Stimulated activated CD8-positive, alpha-beta memory T cell treated with anti-CD3 and anti-CD28 coated beads, Interleukin-7, amount 100 ng/mL, for 4 hours (primary cell): Measurements from ENCODE around the gene MAGT1.
"Not testable (repeated sequence)": the region's sequence is repeated elsewhere in the genome, so short reads cannot be mapped to it uniquely, and the experiment has no call there.

Experiments used
- DNase-seq, 2 donors: peaks; one replicate each; pipeline ENCODE4 v3.0.0-alpha.2; 2020; ENCODE audit warnings: low read depth in 2 of 2

The MAGT1 gene

DNA sequence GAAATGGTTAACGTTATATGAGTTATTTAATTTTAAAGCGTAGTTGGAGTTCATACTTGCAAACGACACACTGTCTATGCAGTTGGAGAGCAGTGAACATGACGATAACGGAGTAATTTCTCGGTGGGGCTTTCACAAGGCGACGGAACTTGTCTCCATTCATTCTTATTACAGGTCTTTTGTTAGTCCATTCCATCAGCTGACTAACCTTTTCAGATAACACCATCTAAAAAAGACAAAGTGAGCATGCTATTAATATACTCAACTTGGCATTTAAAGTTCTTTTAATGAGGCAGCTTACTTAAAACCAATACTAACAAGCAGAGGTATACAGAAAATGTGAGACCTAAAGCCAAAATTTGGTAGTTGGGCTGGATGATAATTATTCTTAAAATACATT lies 19.9 kb downstream of the MAGT1 start:
- no peak for DNase-seq

DNA sequence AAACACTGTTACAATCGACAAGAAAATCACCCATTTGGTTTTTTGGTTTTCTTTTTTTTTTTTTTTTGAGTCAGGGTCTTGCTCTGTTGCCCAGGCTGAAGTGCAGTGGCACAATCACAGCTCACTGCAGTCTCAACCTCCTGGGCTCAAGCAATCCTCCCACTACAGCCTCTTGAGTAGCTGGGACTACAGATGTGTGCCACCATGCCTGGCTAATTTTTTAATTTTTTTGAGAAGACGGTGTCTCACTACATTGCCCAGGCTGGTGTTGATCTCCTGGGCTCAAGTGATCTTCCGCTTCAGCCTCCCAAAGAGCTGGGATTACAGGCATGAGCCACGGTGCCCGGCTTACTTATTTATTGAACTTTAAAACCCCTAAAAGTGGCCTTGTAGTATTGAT lies 63.7 kb downstream of the MAGT1 start:
- DNase-seq: not testable (repeated sequence)

DNA sequence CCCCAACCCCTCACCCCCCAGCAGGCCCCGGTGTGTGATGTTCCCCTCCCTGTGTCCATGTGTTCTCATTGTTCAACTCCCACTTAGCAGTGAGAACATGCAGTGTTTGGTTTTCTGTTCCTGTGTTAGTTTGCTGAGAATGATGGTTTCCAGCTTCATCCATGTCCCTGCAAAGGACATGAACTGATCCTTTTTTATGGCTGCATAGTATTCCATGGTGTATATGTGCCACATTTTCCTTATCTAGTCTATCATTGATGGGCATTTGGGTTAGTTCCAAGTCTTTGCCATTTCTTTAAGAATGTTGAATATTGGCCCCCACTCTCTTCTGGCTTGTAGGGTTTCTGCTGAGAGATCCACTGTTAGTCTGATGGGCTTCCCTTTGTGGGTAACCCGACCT lies 73.2 kb downstream of the MAGT1 start:
- not testable (repeated sequence) for DNase-seq

DNA sequence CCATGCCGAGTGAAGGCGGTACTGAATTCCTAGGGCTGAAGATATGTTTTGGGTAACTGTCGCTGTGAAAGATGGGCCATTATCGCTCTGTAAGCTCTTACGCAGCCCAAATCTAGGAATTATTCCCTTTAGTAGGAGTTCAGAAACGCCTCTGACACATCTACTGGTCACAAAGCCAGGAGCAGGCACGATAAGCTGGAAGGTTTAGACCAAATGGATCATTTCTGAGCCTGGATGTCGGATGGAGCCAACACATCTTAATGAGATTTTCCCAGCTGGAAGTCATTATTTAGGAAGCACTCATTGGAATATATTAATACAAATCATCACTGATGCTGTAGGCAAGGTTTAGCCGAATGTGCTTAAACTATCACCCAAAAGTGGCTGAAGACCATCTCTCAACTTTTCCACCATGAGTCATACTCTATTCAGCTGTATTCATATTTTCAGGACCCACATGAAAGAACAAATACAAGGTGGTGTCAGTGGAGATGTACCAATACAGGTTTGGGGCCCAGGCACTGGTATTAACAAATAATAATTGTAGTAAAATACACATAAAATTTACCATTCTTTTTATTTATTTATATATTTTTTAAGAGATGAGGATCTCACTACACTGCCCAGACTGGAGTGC lies 75.0 kb downstream of the MAGT1 start:
- no peak for DNase-seq

DNA sequence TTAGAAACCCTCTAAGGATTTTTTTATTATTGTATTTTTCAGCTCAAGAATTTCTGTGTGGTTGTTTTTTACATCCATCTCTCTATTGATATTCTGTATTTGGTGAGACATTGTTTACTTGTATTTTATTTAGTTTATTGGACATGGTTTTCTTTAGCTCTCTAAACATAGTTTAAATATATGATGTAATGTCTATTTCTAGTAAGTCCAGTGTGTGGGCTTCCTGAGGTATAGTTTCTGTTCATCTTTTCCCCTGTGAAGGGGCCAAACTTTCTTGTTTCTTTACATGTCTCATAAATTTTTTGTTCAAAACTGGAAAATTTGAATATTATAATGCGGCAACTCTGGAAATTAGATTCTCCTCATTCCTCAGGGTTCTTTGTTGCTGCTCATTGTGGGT lies 81.0 kb downstream of the MAGT1 start:
- DNase-seq: no peak

DNA sequence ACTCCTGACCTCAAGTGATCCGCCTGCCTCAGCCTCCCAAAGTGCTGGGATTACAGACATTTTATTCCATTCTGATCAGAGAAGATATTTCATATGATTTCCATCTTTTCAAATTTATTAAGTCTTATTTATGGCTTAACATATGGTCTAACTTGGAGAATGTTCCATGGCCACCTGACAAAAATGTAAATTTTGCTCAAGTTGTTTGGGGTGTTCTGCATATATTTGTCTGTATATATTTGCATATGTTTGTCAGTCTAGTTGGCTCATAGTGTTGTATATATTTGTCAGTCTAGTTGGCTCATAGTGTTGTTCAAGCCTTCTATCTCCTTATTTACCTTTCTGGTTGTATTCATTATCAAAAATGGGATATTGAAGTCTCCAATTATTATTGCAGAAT lies 93.0 kb downstream of the MAGT1 start:
- no peak for DNase-seq

DNA sequence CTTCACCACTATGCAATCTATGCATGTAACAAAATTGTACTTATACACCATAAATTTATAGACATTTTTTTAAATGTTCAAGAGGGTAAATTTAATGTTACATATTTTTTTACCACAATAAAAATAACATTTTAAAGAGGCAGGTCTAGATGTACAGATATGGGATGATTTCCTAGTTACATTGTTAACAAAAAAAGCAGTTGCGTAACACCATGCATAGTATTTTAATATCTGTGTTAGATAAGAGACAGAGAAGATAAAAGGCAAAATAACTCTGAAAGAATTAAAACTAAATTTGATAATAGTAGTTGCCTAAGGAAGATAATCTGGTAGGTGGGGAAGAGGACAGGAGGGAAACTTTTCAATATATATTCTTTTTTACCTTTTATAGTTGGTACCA lies 100.1 kb downstream of the MAGT1 start:
- no peak for DNase-seq

DNA sequence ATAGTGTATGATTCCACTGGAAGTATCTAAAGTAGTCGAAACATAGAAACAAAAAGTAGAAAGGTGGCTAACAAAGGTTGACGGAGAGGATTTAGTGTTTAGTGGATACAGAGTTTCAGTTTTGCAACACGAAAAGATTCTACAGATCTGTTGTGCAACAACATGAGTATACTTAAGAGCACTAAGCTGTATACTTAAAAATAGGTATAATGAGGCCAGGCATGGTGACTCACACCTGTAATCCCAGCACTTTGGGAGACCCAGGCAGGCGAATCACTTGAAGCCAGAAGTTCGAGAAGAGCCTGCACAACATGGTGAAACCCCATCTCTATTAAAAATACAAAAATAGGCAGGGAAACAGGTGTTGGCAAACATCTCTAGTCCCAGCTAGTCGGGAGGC lies 101.3 kb downstream of the MAGT1 start:
- no peak for DNase-seq

DNA sequence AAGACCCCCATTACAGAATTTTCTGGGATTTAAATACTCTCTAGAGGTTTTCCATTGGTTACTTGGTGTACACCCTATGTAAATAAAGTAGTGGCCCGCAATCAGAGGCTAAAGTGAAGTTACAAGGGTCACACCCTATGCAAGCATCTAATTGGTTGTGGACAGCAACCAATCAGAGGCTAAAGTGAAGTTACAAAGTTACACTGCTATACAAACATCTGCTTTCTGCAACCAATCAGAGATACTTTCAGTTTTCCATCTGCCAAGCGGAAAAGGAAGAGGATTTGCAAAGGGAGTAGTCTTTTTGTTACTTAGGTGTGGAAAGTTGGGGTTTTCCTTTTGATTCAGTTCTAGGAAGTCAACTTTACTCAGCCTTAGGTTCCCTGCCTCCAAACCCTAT lies 107.2 kb downstream of the MAGT1 start:
- no peak for DNase-seq

DNA sequence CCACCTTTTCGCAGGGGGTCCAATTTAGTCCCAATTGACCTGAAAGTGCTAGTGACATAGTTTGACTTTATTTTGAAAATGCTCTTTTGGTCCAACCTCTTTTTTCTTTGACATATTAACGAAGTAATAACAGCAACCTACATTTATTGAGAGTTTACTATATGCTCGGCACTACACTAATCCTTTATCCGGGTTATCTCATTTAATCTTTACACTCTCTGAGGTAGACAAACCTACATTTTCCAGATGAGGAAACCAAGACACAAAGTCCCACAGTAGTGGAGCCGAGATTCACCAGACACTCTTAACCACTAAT lies 108.9 kb downstream of the MAGT1 start:
- DNase-seq: no peak

DNA sequence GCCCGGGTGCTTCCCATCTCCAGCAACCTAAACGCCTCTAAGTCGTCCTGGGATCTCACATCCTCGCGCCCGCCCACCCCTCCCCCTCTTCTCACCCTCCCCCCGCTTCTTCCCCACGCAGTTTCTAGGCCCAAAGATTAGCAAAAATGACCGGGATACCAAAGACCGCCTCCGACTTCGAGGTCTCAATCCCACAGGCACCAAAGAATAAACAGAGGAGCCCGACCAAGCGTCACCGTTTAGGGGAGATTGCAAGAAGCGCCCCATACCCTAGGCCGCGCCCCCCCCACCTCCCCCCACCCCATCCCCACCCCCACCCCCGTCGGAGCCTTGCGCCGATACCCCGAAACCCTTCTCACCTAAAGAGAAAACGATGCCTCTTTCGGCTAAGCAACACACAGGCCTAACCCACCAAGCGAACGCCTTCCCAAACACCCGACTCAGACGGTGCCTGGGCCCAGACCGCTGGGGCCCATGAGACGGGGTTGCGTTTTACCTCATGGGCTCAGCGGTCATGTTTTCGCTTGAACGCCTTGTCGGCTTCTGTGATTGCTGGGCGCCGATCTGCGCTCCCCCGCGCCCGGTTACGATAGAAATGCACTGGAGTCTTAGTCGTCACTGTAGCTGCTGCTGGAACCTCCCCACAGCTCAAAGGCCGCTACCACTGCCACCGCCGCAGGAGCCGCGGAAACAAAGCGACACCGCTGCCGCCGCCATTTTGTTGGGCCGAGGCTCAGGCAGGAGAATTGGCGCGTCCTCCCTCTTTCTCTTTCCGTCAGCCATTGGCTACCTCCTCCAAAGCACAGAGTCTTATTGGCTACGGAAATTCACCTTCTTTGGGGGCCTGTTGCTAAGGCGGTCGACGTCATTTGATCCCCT lies 109.5 kb downstream of the MAGT1 start, which contains the start of gene ATRX:
ATRX (minus strand) TSS at position 731 of the 879 bp plus-strand sequence; CDS start at position 516, 215 bp downstream.
- peak; percentile 55 to 61 for DNase-seq

DNA sequence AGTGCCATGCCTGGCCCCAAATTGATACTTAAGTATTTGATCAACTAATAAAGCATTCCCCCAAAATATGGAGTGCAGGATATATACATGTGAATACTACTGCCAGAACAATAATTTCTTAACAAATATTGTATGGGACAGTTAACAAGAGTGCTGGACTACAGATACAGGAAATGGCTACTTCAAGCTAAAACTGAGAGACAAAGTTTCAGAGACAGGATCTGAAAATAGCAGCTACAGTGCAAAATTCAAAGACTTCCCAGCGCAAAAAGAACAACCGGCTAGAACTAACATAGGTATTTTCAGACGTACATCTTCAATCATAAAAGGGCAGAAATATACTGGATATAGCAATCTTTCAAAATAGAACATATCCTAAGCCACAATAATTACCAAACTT lies 115.5 kb downstream of the MAGT1 start:
- no peak for DNase-seq

DNA sequence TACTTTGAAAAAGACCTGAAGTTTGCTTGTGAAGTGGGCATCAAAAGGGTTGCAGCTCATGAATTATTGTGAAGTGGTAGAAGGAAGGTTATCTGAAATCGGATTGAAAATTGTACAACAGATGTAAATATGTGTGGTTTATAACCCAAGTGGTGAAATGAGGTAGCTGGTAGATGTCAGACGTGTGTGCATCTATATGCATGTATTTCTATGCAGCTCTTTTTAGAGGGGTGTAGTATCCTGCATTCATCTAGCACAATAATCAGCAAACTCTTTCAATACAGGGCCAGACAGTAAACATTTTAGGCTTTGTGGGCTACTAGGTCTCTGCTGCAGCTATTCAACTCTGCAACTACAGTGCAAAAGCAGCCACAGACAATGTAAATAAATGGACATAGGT lies 118.6 kb downstream of the MAGT1 start:
- no peak for DNase-seq
